ENCODE measurements around the gene RAB40A. TPM values are rescaled to one million over a fixed set of nuclear protein-coding genes. Genes with fewer than 3 reads are reported as not detected.

Gene RAB40A
- total RNA-seq, 1 experiment from 2014 or later: not detected

DNA sequence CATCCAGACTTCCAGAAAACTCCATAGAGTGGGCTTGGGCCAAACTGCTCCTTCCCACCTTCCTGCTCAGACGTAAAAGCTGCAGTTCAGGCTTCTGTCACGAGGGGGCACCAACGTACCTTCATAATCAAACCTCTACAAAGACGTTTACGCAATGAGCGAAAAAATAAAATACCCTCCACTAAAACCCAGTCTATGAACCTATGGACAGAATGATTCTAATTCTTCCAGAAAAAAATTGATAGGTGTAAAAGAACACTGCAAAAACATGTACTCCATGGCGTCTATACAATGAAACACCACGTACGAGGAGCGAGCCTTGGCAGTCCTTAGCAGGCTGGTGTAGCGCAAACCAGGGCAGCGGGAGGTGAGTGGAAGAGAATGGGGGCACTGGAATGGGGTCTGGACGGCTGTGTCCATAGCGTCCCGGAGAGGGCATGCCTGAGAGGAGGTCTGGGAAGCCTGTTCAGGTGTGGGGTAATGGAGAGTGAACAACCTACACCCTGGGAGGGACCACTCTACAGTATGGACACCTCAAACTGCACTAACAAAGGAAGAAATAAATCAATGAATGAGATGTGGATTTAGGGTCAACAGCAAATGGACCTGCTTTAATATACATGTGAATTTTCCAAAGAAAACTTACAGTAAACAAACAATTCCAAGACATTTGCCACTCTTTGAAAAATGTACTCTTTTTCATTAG, 14.4 kb upstream of the RAB40A start:
- no peaks in the 10 kb centered on the region for H3K36me3 Mint-ChIP-seq (ENCODE audit: insufficient read depth in 1 of 3, low read depth in 3 of 3)
- H3K9me3 Mint-ChIP-seq: peaks cover 0 to 40% of the 10 kb centered on the region in 2 experiments; a peak in 2 of 5 replicates
- Histone ChIP-seq H3K23me2 (ENCODE audit: insufficient read length, low read depth, low read length, poor library complexity, severe bottlenecking) (peaks cover 4% of the 10 kb centered on the region), H3K14ac (ENCODE audit: insufficient read depth, low read length) (no peak overlapping the region), H2BK15ac (ENCODE audit: low read depth, low read length) (no peak overlapping the region), H3K27ac (ENCODE audit: insufficient read length, low read depth, low read length) (no peak overlapping the region), H3K27me3 (ENCODE audit: insufficient read depth, low read length) (no peaks in the 10 kb centered on the region), H3K79me2 (ENCODE audit: insufficient read depth, low read length) (no peaks in the 10 kb centered on the region), H3K18ac (ENCODE audit: insufficient read length, low read depth, low read length) (no peak overlapping the region), H2BK20ac (ENCODE audit: low read depth, low read length, poor library complexity, severe bottlenecking) (no peak overlapping the region), H3T11ph (ENCODE audit: low read length) (no peak overlapping the region), H3K9ac (ENCODE audit: extremely low read depth, insufficient read length, low read length) (no peak overlapping the region), H2BK12ac (ENCODE audit: insufficient read length, low read depth, low read length) (no peak overlapping the region), H3K56ac (ENCODE audit: insufficient read length, low read depth, low read length) (no peak overlapping the region), H3K23ac (ENCODE audit: insufficient read length, low read depth, low read length) (no peak overlapping the region), H3K9me3 (ENCODE audit: control insufficient read depth, low read depth, low read length) (no peaks in the 10 kb centered on the region), H3K4me2 (ENCODE audit: insufficient read depth, insufficient read length, low read length) (peak overlapping the region; percentile 77), H2BK120ac (ENCODE audit: low read depth, low read length, poor library complexity, severe bottlenecking) (no peak overlapping the region), H2AFZ (ENCODE audit: low read length) (no peak overlapping the region), H4K20me1 (ENCODE audit: control insufficient read depth, insufficient read depth, insufficient read length) (no peaks in the 10 kb centered on the region), H4K91ac (ENCODE audit: insufficient read length, low read depth, low read length) (no peak overlapping the region), H3K4me1 (ENCODE audit: insufficient read depth, low read length) (no peaks in the 10 kb centered on the region), H2BK5ac (ENCODE audit: insufficient read length, low read length) (no peak overlapping the region), H3K4ac (ENCODE audit: low read depth, low read length) (no peak overlapping the region), H3K79me1 (ENCODE audit: insufficient read depth, low read depth, low read length, poor library complexity, severe bottlenecking) (no peaks in the 10 kb centered on the region), H2AK5ac (ENCODE audit: insufficient read length, low read length) (no peak overlapping the region), H4K5ac (ENCODE audit: insufficient read length, low read depth, low read length) (no peak overlapping the region), H4K8ac (replicated peaks; ENCODE audit: insufficient read length, low read depth, low read length) (no peak overlapping the region)
- no CpG with 5 or more reads among the region's 15 CpGs for WGBS (ENCODE audit: extremely low coverage, insufficient read length, low lambda C conversion rate)
- H3K4me3 Mint-ChIP-seq: peak overlapping the region; percentile 70 to 81
- H3K27ac Mint-ChIP-seq: no peak overlapping the region
- peaks cover 0 to 6% of the 10 kb centered on the region in 2 experiments; a peak in 2 of 4 replicates for H3K4me1 Mint-ChIP-seq
- TF ChIP-seq, protein P1, sequence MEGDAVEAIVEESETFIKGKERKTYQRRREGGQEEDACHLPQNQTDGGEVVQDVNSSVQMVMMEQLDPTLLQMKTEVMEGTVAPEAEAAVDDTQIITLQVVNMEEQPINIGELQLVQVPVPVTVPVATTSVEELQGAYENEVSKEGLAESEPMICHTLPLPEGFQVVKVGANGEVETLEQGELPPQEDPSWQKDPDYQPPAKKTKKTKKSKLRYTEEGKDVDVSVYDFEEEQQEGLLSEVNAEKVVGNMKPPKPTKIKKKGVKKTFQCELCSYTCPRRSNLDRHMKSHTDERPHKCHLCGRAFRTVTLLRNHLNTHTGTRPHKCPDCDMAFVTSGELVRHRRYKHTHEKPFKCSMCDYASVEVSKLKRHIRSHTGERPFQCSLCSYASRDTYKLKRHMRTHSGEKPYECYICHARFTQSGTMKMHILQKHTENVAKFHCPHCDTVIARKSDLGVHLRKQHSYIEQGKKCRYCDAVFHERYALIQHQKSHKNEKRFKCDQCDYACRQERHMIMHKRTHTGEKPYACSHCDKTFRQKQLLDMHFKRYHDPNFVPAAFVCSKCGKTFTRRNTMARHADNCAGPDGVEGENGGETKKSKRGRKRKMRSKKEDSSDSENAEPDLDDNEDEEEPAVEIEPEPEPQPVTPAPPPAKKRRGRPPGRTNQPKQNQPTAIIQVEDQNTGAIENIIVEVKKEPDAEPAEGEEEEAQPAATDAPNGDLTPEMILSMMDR (conservative IDR thresholded peaks at IDR 0.05): peak; percentile 89
- no peaks in the 10 kb centered on the region; the same call in 1 of the 2 replicates for H3K27me3 Mint-ChIP-seq (ENCODE audit: low read depth)
- peak; percentile 77 for DNase-seq
